K562 (cell line): Measurements from ENCODE around the gene FGF2. TPM values are rescaled to one million over a fixed set of nuclear protein-coding genes. Genes with fewer than 3 reads are reported as not detected.

Experiments
- BHLHE40 ChIP-seq: IDR thresholded peaks from 2 replicates; pipeline ENCODE4 v1.6.1; 2011; ENCODE audit warnings: low read length, improper control_type of control experiment
- CC2D1A ChIP-seq: fragments of 450-650 bp; IDR thresholded peaks from 2 replicates; pipeline ENCODE4 v1.6.1; 2017; ENCODE audit warnings: mild to moderate bottlenecking
- CUX1 ChIP-seq: fragments of 200-800 bp; sonication (Bioruptor generic); IDR thresholded peaks from 2 replicates; pipeline ENCODE4 v1.6.1; 2016; ENCODE audit warnings: missing genetic modification characterization, missing compliant biosample characterization
- EP400 ChIP-seq: fragments of 450-650 bp; IDR thresholded peaks from 2 replicates; pipeline ENCODE4 v1.6.1; 2017; ENCODE audit warnings: antibody characterized with exemption, mild to moderate bottlenecking, moderate library complexity
- EWSR1 ChIP-seq: fragments of 450-650 bp; IDR thresholded peaks from 2 replicates; pipeline ENCODE4 v1.6.1; 2018; ENCODE audit warnings: borderline replicate concordance, mild to moderate bottlenecking, low read depth, moderate library complexity; ENCODE audit not compliant: partially characterized antibody
- FOS ChIP-seq: IDR thresholded peaks from 3 replicates; pipeline ENCODE4 v1.6.1; 2011; ENCODE audit not compliant: insufficient read length; ENCODE audit errors: extremely low read depth
- HDAC2 ChIP-seq: fragments of 450-650 bp; IDR thresholded peaks from 2 replicates; pipeline ENCODE4 v1.6.1; 2016; ENCODE audit warnings: mild to moderate bottlenecking
- HDGF ChIP-seq: fragments of 450-650 bp; IDR thresholded peaks from 2 replicates; pipeline ENCODE4 v1.6.1; 2016
- KAT7 ChIP-seq: sonication (generic); formaldehyde crosslinking; IDR thresholded peaks from 2 replicates; pipeline ENCODE4 v1.8.0; 2022; ENCODE audit warnings: missing genetic modification reagents, mild to moderate bottlenecking, borderline replicate concordance
- MEIS2 ChIP-seq: fragments of 450-650 bp; IDR thresholded peaks from 2 replicates; pipeline ENCODE4 v1.6.1; 2014; ENCODE audit warnings: mild to moderate bottlenecking; ENCODE audit not compliant: partially characterized antibody
- MTA3 ChIP-seq: fragments of 450-650 bp; formaldehyde crosslinking; IDR thresholded peaks from 2 replicates; pipeline ENCODE4 v1.6.1; 2017; ENCODE audit warnings: mild to moderate bottlenecking, borderline replicate concordance
- NR0B1 ChIP-seq: fragments of 450-650 bp; IDR thresholded peaks from one replicate; pipeline ENCODE4 v1.6.1; 2018; ENCODE audit warnings: mild to moderate bottlenecking, moderate library complexity; ENCODE audit not compliant: partially characterized antibody
- PKNOX1 ChIP-seq: fragments of 450-650 bp; IDR thresholded peaks from 2 replicates; pipeline ENCODE4 v1.6.1; 2016
- PTRF ChIP-seq: fragments of 450-650 bp; IDR thresholded peaks from 2 replicates; pipeline ENCODE4 v1.6.1; 2016; ENCODE audit warnings: mild to moderate bottlenecking, missing genetic modification characterization, missing compliant biosample characterization
- SNRNP70 ChIP-seq: fragments of 200-400 bp; formaldehyde crosslinking; optimal IDR thresholded peaks from 2 replicates; pipeline ENCODE3; 2017; ENCODE audit warnings: low read depth, low read length
- SREBF1 ChIP-seq: fragments of 150-350 bp; IDR thresholded peaks from 2 replicates; pipeline ENCODE4 v1.6.1; 2014; ENCODE audit warnings: antibody characterized with exemption, low read depth, low read length, borderline replicate concordance
- TCFL5 ChIP-seq: fragments of 250-450 bp; sonication (Bioruptor Pico); conservative IDR thresholded peaks from 2 replicates; pipeline ENCODE4 v1.6.1; 2021; ENCODE audit warnings: mild to moderate bottlenecking, moderate library complexity, matching md5 sums
- TEAD1 ChIP-seq, 2 experiments: fragments of 450-650 bp in 1 of 2; sonication (generic) in 1 of 2; formaldehyde crosslinking; IDR thresholded peaks; 2 replicates each; pipeline versions ENCODE4 v1.4.0 to v1.8.0; 2020 to 2022; ENCODE audit warnings: mild to moderate bottlenecking in 2 of 2, missing genetic modification reagents in 1 of 2
- ZNF124 ChIP-seq: sonication (generic); formaldehyde crosslinking; IDR thresholded peaks from 2 replicates; pipeline ENCODE4 v1.8.1; 2022; ENCODE audit warnings: missing genetic modification reagents
- ZNF146 ChIP-seq: IDR thresholded peaks from one replicate; pipeline ENCODE4 v1.6.1; 2018; ENCODE audit warnings: missing compliant biosample characterization; ENCODE audit not compliant: unreplicated experiment
- ZNF583 ChIP-seq: fragments of 250-450 bp; sonication (Bioruptor Pico); IDR thresholded peaks from 2 replicates; pipeline ENCODE4 v1.4.0; 2020
- ZNF695 ChIP-seq: fragments of 450-650 bp; formaldehyde crosslinking; IDR thresholded peaks from 2 replicates; pipeline ENCODE4 v1.4.0; 2020; ENCODE audit warnings: mild to moderate bottlenecking, moderate library complexity
- ZNF830 ChIP-seq: fragments of 250-450 bp; sonication (Bioruptor Pico); IDR thresholded peaks from 2 replicates; pipeline ENCODE4 v1.5.0; 2021; ENCODE audit warnings: mild to moderate bottlenecking
- polyA plus RNA-seq, 8 experiments: library from polyadenylated mRNA; depleted of rRNA in 4 of 8; stranded (reverse) in 5 of 8; unstranded in 3 of 8; fragments of >200 nt; fragmentation: Nextera tagmentation in 2 of 8; fragmentation: Illumina TruSeq in 1 of 8; extraction: Ambion mirVana in 2 of 8; extraction: Trizol in 1 of 8; gene quantifications; 2 replicates each; pipeline versions ENCODE4 v1.2.1 to v1.2.3, GENCODE V29; 2011 to 2014; ENCODE audit warnings: inconsistent platforms in 1 of 8, missing spikeins in 1 of 8
- total RNA-seq, 7 experiments: library from RNA; depleted of rRNA in 6 of 7; stranded (reverse); fragments of >200 nt in 6 of 7; fragmentation: Illumina TruSeq in 2 of 7; extraction: Trizol in 2 of 7; gene quantifications; 2 replicates each; pipeline versions ENCODE4 v1.2.1 to v1.2.3, GENCODE V29; 2011 to 2021; ENCODE audit warnings: low replicate concordance in 1 of 7

The FGF2 gene
- total and polyA plus RNA-seq, 9 of the 15 experiments (the other 6 are each of a cell fraction or from before 2014, with no cell fraction given): 2.5 to 19.4 (median 9.2) TPM

GRCh38 chr4:122803788-122804208, 22.8 kb upstream of the FGF2 start (continued):
- TF ChIP-seq PKNOX1 (peak; percentile 68), ZNF695 (CRISPR knock-in tag) (no peak), PTRF (tag) (no peak), ZNF124 (CRISPR knock-in tag) (no peak), CC2D1A (peak; percentile 71), HDGF (no peak), TCFL5 (CRISPR knock-in tag) (no peak), KAT7 (CRISPR knock-in tag) (no peak), HDAC2 (peak; percentile 37; the same call in 1 of the 2 replicates), ZNF583 (CRISPR knock-in tag) (no peak), MTA3 (peak; percentile 75; the same call in 1 of the 2 replicates), SREBF1 (no peak), ZNF146 (CRISPR knock-in tag) (no peak), NR0B1 (no peak), EWSR1 (no peak), EP400 (no peak), CUX1 (CRISPR knock-in tag) (no peak), SNRNP70 (no peak), TEAD1 (CRISPR knock-in tag; IDR thresholded peaks at IDR 0.05) (no peak), FOS (no peak), MEIS2 (no peak), BHLHE40 (no peak), ZNF830 (CRISPR knock-in tag) (no peak)
